Measurements from ENCODE around the gene ASIC2.

DNA sequence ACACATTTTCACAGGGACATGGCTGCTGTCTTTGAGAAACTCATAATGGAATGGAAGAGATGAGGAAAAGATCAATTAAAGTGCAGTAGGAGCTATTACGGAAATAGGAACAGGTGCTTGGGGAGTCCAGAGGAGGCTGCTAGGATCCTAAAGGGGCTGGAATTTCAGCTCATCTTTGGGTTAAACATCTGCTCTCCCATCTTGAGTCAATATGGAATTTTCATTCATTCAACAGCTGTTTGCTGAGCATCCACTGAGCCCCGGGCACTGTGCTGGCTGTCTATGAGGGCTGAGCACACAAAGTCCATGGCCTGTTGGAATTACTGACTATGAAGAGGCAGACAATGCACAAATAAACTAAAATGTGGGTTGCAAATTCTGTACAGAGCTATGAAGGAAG, 47.9 kb downstream of the ASIC2 start:
- no peak for TF ChIP-seq CTCF (IDR thresholded peaks at IDR 0.05)
- no peak for TF ChIP-seq ZFX (IDR thresholded peaks at IDR 0.05; ENCODE audit: borderline replicate concordance)
